Stimulated activated CD8-positive, alpha-beta memory T cell treated with anti-CD3 and anti-CD28 coated beads, Interleukin-12 subunit alpha, Interleukin-12 subunit beta, amount 100 ng/mL, for 24 hours (primary cell): ENCODE measurements around the gene SPACA5.
"Not testable (repeated sequence)": the region's sequence is repeated elsewhere in the genome, so short reads cannot be mapped to it uniquely, and the experiment has no call there.

Experiments used
- DNase-seq: peaks from one replicate; pipeline ENCODE4 v3.0.0-alpha.2; 2020; ENCODE audit errors: extremely low read depth

The SPACA5 gene

GRCh38 chrX:48006688-48007087, at the start of gene SPACA5:
TSS of gene SPACA5 (plus strand) at chrX:48006988. CDS start at chrX:48007803, 815 bp downstream.
- not testable (repeated sequence) for DNase-seq

- not testable (repeated sequence) for DNase-seq
Measured at GRCh38 chrX:47958206-47958605, 48.6 kb upstream of the SPACA5 start.

- DNase-seq, result no peak
Measured at GRCh38 chrX:47958761-47959342, 47.9 kb upstream of the SPACA5 start.

GRCh38 chrX:47960406-47960805, 46.4 kb upstream of the SPACA5 start:
- DNase-seq, result no peak

GRCh38 chrX:47961830-47962229, 45.0 kb upstream of the SPACA5 start:
- not testable (repeated sequence) for DNase-seq

- not testable (repeated sequence) for DNase-seq
Measured at GRCh38 chrX:47965526-47965925, 41.3 kb upstream of the SPACA5 start.

- no peak for DNase-seq
Measured at GRCh38 chrX:47973235-47973634, 33.6 kb upstream of the SPACA5 start.

GRCh38 chrX:47976254-47977151, 30.3 kb upstream of the SPACA5 start:
- DNase-seq, result no peak

GRCh38 chrX:47991263-47992094, 15.3 kb upstream of the SPACA5 start:
- no peak for DNase-seq

GRCh38 chrX:47992095-47992380, 14.8 kb upstream of the SPACA5 start:
- DNase-seq, result no peak

GRCh38 chrX:47992669-47993068, 14.1 kb upstream of the SPACA5 start:
- DNase-seq, result no peak

- DNase-seq, result no peak
Measured at GRCh38 chrX:48001260-48001659, 5.5 kb upstream of the SPACA5 start.

GRCh38 chrX:48002319-48002718, 4.5 kb upstream of the SPACA5 start:
- no peak for DNase-seq

- DNase-seq, result no peak
Measured at GRCh38 chrX:48002929-48003328, 3.9 kb upstream of the SPACA5 start.

GRCh38 chrX:48003367-48003757, 3.4 kb upstream of the SPACA5 start:
- no peak for DNase-seq

GRCh38 chrX:48003758-48004457, 2.9 kb upstream of the SPACA5 start, which contains the start of gene ZNF182:
TSS of gene ZNF182 (minus strand) at chrX:48003989. CDS start at chrX:48002609, 1,380 bp downstream.
- peak; percentile 70 for DNase-seq

- not testable (repeated sequence) for DNase-seq
Measured at GRCh38 chrX:48009445-48009960, 2.7 kb downstream of the SPACA5 start.

GRCh38 chrX:48016583-48017310, 10.0 kb downstream of the SPACA5 start:
- not testable (repeated sequence) for DNase-seq

GRCh38 chrX:48019892-48020291, 13.1 kb downstream of the SPACA5 start:
- not testable (repeated sequence) for DNase-seq

GRCh38 chrX:48020472-48020871, 13.7 kb downstream of the SPACA5 start:
- DNase-seq, result not testable (repeated sequence)
